A549 (cell line): ENCODE data around the gene IGF1R.

Experiments used
- BCL3 ChIP-seq: fragments of >200 bp; sonication (Bioruptor Twin); formaldehyde crosslinking; IDR thresholded peaks from 3 replicates; pipeline ENCODE4 v1.6.1; 2016
- CTCF ChIP-seq: fragments of >200 bp; sonication (Bioruptor Twin); formaldehyde crosslinking; IDR thresholded peaks from 3 replicates; pipeline ENCODE4 v1.5.1; 2016
- PBX3 ChIP-seq: IDR thresholded peaks from 2 replicates; pipeline ENCODE4 v1.6.1; 2012
- POLR2A ChIP-seq: IDR thresholded peaks from 2 replicates; pipeline ENCODE4 v1.6.1; 2012; ENCODE audit warnings: mild to moderate bottlenecking, low read length
- RCOR1 ChIP-seq: fragments of 150-350 bp; IDR thresholded peaks from 2 replicates; pipeline ENCODE4 v1.6.1; 2014; ENCODE audit warnings: antibody characterized with exemption, low read length, low read depth
- SREBF2 ChIP-seq: fragments of 450-650 bp; IDR thresholded peaks from 2 replicates; pipeline ENCODE4 v1.6.1; 2014; ENCODE audit warnings: mild to moderate bottlenecking, moderate library complexity
- USF2 ChIP-seq: fragments of 450-650 bp; IDR thresholded peaks from 2 replicates; pipeline ENCODE4 v1.6.1; 2014; ENCODE audit warnings: antibody characterized with exemption

GRCh38 chr15:98698792-98699191 is 50.5 kb downstream of the IGF1R start:
- no peak for TF ChIP-seq PBX3
- TF ChIP-seq USF2: no peak
- no peak for TF ChIP-seq SREBF2
- no peak for TF ChIP-seq CTCF
- no peak for TF ChIP-seq BCL3
- TF ChIP-seq POLR2A: no peak
- no peak for TF ChIP-seq RCOR1
